ENCODE results near the gene ALDH1A1. TPM values are rescaled to one million over a fixed set of nuclear protein-coding genes. Genes with fewer than 3 reads are reported as not detected.

Gene ALDH1A1
- total and polyA plus RNA-seq, 9 of the 15 experiments (the other 6 are each of a cell fraction or from before 2014, with no cell fraction given), result 1.8 to 86.3 (median 24.4) TPM

DNA sequence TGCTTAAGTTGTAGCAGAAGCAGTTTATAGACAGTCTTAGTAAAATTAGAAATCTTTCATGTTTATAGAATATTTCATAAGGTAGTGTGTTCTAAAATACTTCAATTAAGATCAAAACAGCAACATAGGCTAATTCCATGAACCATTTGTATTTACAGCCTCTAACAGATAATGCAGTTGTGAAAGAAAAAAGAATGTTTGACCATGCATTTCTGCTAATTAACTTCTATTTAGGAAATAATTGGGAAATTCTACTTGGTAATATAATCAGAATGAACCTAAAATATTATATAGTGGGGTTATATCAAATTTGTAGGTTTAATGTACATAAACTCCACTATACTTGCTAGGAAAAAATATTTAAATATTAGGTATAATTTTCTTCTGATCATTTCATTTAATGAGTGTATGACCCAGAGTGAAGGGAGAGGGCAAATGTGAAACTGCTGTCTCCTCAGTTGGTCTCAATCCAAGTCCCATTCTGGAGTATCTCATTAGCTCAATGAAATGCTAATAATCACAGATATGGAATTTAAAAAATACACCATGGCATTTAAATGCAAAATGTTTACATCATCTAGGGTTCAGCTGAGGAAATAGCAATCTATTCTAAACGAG, 34.9 kb downstream of the ALDH1A1 start (continued):
- TF ChIP-seq, protein P1, sequence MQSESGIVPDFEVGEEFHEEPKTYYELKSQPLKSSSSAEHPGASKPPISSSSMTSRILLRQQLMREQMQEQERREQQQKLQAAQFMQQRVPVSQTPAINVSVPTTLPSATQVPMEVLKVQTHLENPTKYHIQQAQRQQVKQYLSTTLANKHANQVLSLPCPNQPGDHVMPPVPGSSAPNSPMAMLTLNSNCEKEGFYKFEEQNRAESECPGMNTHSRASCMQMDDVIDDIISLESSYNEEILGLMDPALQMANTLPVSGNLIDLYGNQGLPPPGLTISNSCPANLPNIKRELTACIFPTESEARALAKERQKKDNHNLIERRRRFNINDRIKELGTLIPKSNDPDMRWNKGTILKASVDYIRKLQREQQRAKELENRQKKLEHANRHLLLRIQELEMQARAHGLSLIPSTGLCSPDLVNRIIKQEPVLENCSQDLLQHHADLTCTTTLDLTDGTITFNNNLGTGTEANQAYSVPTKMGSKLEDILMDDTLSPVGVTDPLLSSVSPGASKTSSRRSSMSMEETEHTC (IDR thresholded peaks at IDR 0.05), result no peak
- TF ChIP-seq ZNF23 (CRISPR knock-in tag; IDR thresholded peaks at IDR 0.05), result no peak
- TF ChIP-seq ZKSCAN8 (CRISPR knock-in tag; IDR thresholded peaks at IDR 0.05), result no peak
- TF ChIP-seq, protein P2, sequence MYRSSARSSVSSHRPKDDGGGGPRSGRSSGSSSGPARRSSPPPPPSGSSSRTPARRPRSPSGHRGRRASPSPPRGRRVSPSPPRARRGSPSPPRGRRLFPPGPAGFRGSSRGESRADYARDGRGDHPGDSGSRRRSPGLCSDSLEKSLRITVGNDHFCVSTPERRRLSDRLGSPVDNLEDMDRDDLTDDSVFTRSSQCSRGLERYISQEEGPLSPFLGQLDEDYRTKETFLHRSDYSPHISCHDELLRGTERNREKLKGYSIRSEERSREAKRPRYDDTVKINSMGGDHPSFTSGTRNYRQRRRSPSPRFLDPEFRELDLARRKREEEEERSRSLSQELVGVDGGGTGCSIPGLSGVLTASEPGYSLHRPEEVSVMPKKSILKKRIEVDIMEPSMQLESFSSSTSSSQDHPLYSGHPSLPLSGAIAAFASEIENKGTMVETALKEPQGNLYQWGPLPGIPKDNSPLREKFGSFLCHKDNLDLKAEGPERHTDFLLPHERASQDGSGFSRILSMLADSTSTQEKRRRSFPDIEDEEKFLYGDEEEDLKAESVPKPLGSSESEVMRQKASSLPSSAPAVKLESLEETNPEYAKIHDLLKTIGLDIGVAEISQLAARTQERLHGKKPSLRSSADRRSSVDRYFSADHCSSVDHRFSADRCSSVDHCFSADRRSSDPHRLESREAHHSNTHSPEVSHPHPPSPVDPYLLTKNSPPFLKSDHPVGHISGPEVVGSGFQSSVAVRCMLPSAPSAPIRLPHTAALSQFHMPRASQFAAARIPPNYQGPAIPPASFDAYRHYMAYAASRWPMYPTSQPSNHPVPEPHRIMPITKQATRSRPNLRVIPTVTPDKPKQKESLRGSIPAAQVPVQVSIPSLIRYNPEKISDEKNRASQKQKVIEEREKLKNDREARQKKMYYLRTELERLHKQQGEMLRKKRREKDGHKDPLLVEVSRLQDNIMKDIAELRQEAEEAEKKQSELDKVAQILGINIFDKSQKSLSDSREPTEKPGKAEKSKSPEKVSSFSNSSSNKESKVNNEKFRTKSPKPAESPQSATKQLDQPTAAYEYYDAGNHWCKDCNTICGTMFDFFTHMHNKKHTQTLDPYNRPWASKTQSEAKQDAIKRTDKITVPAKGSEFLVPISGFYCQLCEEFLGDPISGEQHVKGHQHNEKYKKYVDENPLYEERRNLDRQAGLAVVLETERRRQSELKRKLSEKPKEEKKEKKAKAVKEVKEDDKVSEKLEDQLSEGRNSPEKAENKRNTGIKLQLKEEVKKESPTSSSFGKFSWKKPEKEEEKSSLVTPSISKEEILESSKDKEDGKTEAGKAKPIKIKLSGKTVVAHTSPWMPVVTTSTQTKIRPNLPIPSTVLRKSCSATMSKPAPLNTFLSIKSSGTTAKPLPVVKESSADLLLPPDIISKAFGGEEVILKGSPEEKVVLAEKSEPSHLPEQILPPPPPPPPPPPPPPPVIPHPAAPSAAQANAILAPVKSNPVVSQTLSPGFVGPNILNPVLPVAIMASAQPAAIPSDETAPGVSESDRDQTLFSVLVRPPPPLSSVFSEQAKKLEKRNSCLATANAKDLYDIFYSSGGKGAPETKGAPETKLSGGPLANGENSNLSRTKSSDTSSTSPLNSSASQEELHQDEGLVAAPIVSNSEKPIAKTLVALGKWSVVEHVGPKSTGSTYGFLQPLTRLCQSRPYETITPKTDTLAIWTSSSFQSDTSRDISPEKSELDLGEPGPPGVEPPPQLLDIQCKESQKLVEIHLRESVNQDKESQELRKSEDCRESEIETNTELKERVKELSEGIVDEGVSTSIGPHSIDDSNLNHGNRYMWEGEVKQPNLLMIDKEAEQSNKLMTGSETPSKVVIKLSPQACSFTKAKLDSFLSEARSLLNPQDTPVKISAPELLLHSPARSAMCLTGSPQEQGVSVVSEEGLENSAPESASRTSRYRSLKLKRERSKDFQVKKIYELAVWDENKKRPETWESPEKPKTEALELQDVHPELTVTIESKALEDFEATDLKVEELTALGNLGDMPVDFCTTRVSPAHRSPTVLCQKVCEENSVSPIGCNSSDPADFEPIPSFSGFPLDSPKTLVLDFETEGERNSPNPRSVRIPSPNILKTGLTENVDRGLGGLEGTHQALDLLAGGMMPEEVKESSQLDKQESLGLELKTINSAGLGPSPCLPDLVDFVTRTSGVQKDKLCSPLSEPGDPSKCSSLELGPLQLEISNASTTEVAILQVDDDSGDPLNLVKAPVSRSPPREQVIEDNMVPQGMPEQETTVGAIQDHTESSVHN (IDR thresholded peaks at IDR 0.05; ENCODE audit: borderline replicate concordance in 1 of 2, low read depth in 1 of 2), result no peak
